K562 (cell line): ENCODE data around the gene LRRTM4. TPM values are rescaled to one million over a fixed set of nuclear protein-coding genes. Genes with fewer than 3 reads are reported as not detected.

ENCODE experiments used
- ATAC-seq: fragments of 200-7000 bp; cut with Tn5 transposase; 3 replicates; pipeline ENCODE4 v1.9.1; 2020; ENCODE audit warnings: moderate library complexity
- BruUV-seq: library from RNA; stranded (reverse); fragments of 400-500 nt; replicated peaks from 2 replicates; lab custom pipeline; 2021; lab: Mats Ljungman, UMichigan
- CTCF ChIA-PET: fragments of 300-600 bp; formaldehyde crosslinking; extraction: SDS; loops from one replicate; lab custom pipeline; 2021; ENCODE audit warnings: low intra/inter-chr PET ratio; lab: Yijun Ruan, JAX
- POLR2A ChIA-PET: fragments of 300-600, 350-650 bp; sonication (Branson Sonifier 250); formaldehyde crosslinking; extraction: SDS; loops from one replicate; lab custom pipeline; 2021; ENCODE audit warnings: antibody characterized with exemption, inconsistent platforms; lab: Yijun Ruan, JAX
- DNase-seq, 4 experiments: peaks; one replicate each; pipeline versions ENCODE4 v3.0.0 to v3.0.0-alpha.2; 2011 to 2018; ENCODE audit warnings: low spot score in 3 of 4, mixed read lengths in 3 of 4; ENCODE audit errors: extremely low read depth in 1 of 4
- FAIRE-seq: peaks from 2 replicates; lab custom pipeline; 2011; peaks lifted over from hg19 to GRCh38; lab: Jason Lieb, UNC
- H2AFZ ChIP-seq: 2 replicates; pipeline ENCODE4 v1.6.0; 2011; ENCODE audit warnings: low read depth, low read length, control low read depth, inconsistent platforms
- H3K27ac ChIP-seq: fragments of 200-600 bp; 3 replicates; pipeline ENCODE4 v1.8.0; 2011; ENCODE audit warnings: low read depth, mild to moderate bottlenecking, control low read depth, inconsistent platforms, low read length, moderate library complexity, mixed read lengths; ENCODE audit errors: extremely low read depth
- H3K27me3 ChIP-seq, 2 experiments: fragments of 300-600 bp in 1 of 2; 2 replicates in 1 of 2; 3 replicates in 1 of 2; pipeline versions ENCODE4 v1.6.0 to v1.8.0; 2011; ENCODE audit warnings: inconsistent platforms in 2 of 2, low read length in 2 of 2, mild to moderate bottlenecking in 1 of 2, mixed read lengths in 1 of 2, moderate library complexity in 1 of 2; ENCODE audit not compliant: control insufficient read depth in 2 of 2, insufficient read depth in 2 of 2
- H3K36me3 ChIP-seq: fragments of 300-600 bp; 3 replicates; pipeline ENCODE4 v1.8.0; 2011; ENCODE audit warnings: mild to moderate bottlenecking, low read length, inconsistent platforms; ENCODE audit not compliant: control insufficient read depth, insufficient read depth
- H3K4me1 ChIP-seq, 2 experiments: fragments of 200-600 bp in 1 of 2; replicated peaks in 1 of 2; 2 replicates in 1 of 2; 3 replicates in 1 of 2; pipeline versions ENCODE4 v1.5.1 to v1.8.0; 2011; ENCODE audit warnings: inconsistent platforms in 2 of 2, low read length in 2 of 2, mild to moderate bottlenecking in 1 of 2, mixed read lengths in 1 of 2, moderate library complexity in 1 of 2; ENCODE audit not compliant: control insufficient read depth in 2 of 2, insufficient read depth in 2 of 2
- H3K4me2 ChIP-seq: 2 replicates; pipeline ENCODE4 v1.6.1; 2011; ENCODE audit warnings: low read length, control low read depth, inconsistent platforms, mixed read lengths; ENCODE audit not compliant: insufficient read depth
- H3K4me3 ChIP-seq: fragments of 200-600 bp; sonication (generic), shearing (Covaris generic); 2 replicates; pipeline ENCODE4 v1.5.1; 2016; ENCODE audit warnings: control low read depth, inconsistent platforms
- H3K79me2 ChIP-seq: fragments of 200-600 bp; 3 replicates; pipeline ENCODE4 v1.8.0; 2011; ENCODE audit warnings: low read length, inconsistent platforms; ENCODE audit not compliant: control insufficient read depth, insufficient read depth
- H3K9ac ChIP-seq, 2 experiments: 2 replicates each; pipeline versions ENCODE4 v1.6.0 to v1.6.1; 2011; ENCODE audit warnings: low read depth in 2 of 2, low read length in 2 of 2, control low read depth in 1 of 2, inconsistent platforms in 1 of 2, mild to moderate bottlenecking in 1 of 2, mixed read lengths in 1 of 2; ENCODE audit not compliant: insufficient read depth in 1 of 2
- H3K9me1 ChIP-seq: one replicate; pipeline ENCODE4 v1.6.0; 2011; ENCODE audit warnings: inconsistent platforms, mild to moderate bottlenecking, low read length, moderate library complexity; ENCODE audit not compliant: control insufficient read depth, insufficient read depth
- H3K9me3 ChIP-seq: replicated peaks from 2 replicates; pipeline ENCODE4 v1.5.1; 2011; ENCODE audit warnings: low read depth, low read length, inconsistent platforms; ENCODE audit not compliant: control insufficient read depth, insufficient read depth
- H4K20me1 ChIP-seq: replicated peaks from 2 replicates; pipeline ENCODE4 v1.6.1; 2011; ENCODE audit warnings: low read length, inconsistent platforms, mixed read lengths; ENCODE audit not compliant: control insufficient read depth, insufficient read depth
- ARID3A ChIP-seq: IDR thresholded peaks from 2 replicates; pipeline ENCODE4 v1.6.1; 2012; ENCODE audit warnings: low read depth, low read length, improper control_type of control experiment, borderline replicate concordance
- ATF3 ChIP-seq, 2 experiments: fragments of 450-650 bp in 1 of 2; sonication (generic) in 1 of 2; formaldehyde crosslinking in 1 of 2; IDR thresholded peaks in 1 of 2; conservative IDR thresholded peaks in 1 of 2; 2 replicates each; pipeline versions ENCODE4 v1.6.1 to v1.8.1; 2016 to 2023; ENCODE audit warnings: mild to moderate bottlenecking in 2 of 2, moderate library complexity in 2 of 2, inconsistent platforms in 1 of 2, missing genetic modification reagents in 1 of 2
- ATF6 ChIP-seq: sonication (generic); formaldehyde crosslinking; IDR thresholded peaks from 2 replicates; pipeline ENCODE4 v1.4.0; 2020; ENCODE audit warnings: mild to moderate bottlenecking, missing genetic modification reagents
- HOMEZ ChIP-seq: fragments of 250-450 bp; sonication (Bioruptor Pico); IDR thresholded peaks from 2 replicates; pipeline ENCODE4 v1.4.0; 2020; ENCODE audit warnings: mild to moderate bottlenecking, moderate library complexity
- IRF1 ChIP-seq: sonication (generic); formaldehyde crosslinking; IDR thresholded peaks from 2 replicates; pipeline ENCODE4 v1.8.0; 2022; ENCODE audit warnings: missing genetic modification reagents, mild to moderate bottlenecking, borderline replicate concordance
- KLF10 ChIP-seq: fragments of 250-450 bp; sonication (Bioruptor Pico); IDR thresholded peaks from 2 replicates; pipeline ENCODE4 v1.6.1; 2021; ENCODE audit warnings: matching md5 sums
- STAT5B ChIP-seq: fragments of 250-450 bp; sonication (Bioruptor Pico); IDR thresholded peaks from 2 replicates; pipeline ENCODE4 v1.8.0; 2021; ENCODE audit warnings: mild to moderate bottlenecking, inconsistent platforms
- ZNF212 ChIP-seq: fragments of 450-650 bp; formaldehyde crosslinking; IDR thresholded peaks from 2 replicates; pipeline ENCODE4 v1.4.0; 2020; ENCODE audit warnings: mild to moderate bottlenecking
- ZNF3 ChIP-seq: fragments of 250-450 bp; sonication (Bioruptor Pico); IDR thresholded peaks from 2 replicates; pipeline ENCODE4 v1.5.0; 2021; ENCODE audit warnings: mild to moderate bottlenecking, moderate library complexity
- ZNF507 ChIP-seq: conservative IDR thresholded peaks from 2 replicates; pipeline ENCODE4 v1.6.1; 2017; ENCODE audit warnings: missing genetic modification characterization, missing compliant biosample characterization
- ZNF79 ChIP-seq: fragments of 250-450 bp; sonication (Bioruptor Pico); IDR thresholded peaks from 2 replicates; pipeline ENCODE4 v1.4.0; 2020; ENCODE audit warnings: low read depth, mild to moderate bottlenecking, moderate library complexity
- WGBS: fragments of 100-300 bp; shearing (Covaris generic); methylation state at CpG from one replicate; pipeline ENCODE4 v1.1.6; 2016; ENCODE audit warnings: low coverage, mixed read lengths; ENCODE audit not compliant: insufficient coverage; ENCODE audit errors: missing lambda C conversion rate; 5-methylcytosine and 5-hydroxymethylcytosine counted together
- in situ Hi-C: fragments of 300-500 bp; cut with MboI; formaldehyde crosslinking; loops from 4 replicates; pipeline ENCODE4 v1.15.0; 2018; ENCODE audit warnings: inconsistent platforms, mixed read lengths
- intact Hi-C: fragments of 100-400 bp; cut with micrococcal nuclease; formaldehyde crosslinking; loops from 2 replicates; pipeline ENCODE4 v1.14.2; 2022
- polyA plus RNA-seq, 8 experiments: library from polyadenylated mRNA; depleted of rRNA in 4 of 8; stranded (reverse) in 5 of 8; unstranded in 3 of 8; fragments of >200 nt; fragmentation: Nextera tagmentation in 2 of 8; fragmentation: Illumina TruSeq in 1 of 8; extraction: Ambion mirVana in 2 of 8; extraction: Trizol in 1 of 8; gene quantifications; 2 replicates each; pipeline versions ENCODE4 v1.2.1 to v1.2.3, GENCODE V29; 2011 to 2014; ENCODE audit warnings: inconsistent platforms in 1 of 8, missing spikeins in 1 of 8
- total RNA-seq, 7 experiments: library from RNA; depleted of rRNA in 6 of 7; stranded (reverse); fragments of >200 nt in 6 of 7; fragmentation: Illumina TruSeq in 2 of 7; extraction: Trizol in 2 of 7; gene quantifications; 2 replicates each; pipeline versions ENCODE4 v1.2.1 to v1.2.3, GENCODE V29; 2011 to 2021; ENCODE audit warnings: low replicate concordance in 1 of 7

LRRTM4 gene
- total and polyA plus RNA-seq, 9 of the 15 experiments (the other 6 are each of a cell fraction or from before 2014, with no cell fraction given) = 0.04 TPM; not detected in 6

- WGBS = 0% methylated on average over 3 of the region's 3 CpGs
- BruUV-seq = no TSS peak
- H3K9me3 ChIP-seq = no peaks in the 10 kb centered on the region
- H3K27ac ChIP-seq = no peak overlapping the region
- H3K36me3 ChIP-seq = no peaks in the 10 kb centered on the region
- no peak for ATAC-seq
- CTCF ChIA-PET = no interaction called here
- H4K20me1 ChIP-seq = no peaks in the 10 kb centered on the region
- no peaks in the 10 kb centered on the region for H3K4me1 ChIP-seq
- in situ Hi-C loops (no loop called here), intact Hi-C loops (no loop called here)
- no peak overlapping the region for H3K4me3 ChIP-seq
- no peak overlapping the region for H3K9ac ChIP-seq
- POLR2A ChIA-PET = no interaction called here
- FAIRE-seq = no peak
- no peak for DNase-seq
- H3K27me3 ChIP-seq = no peaks in the 10 kb centered on the region
- H3K79me2 ChIP-seq = no peaks in the 10 kb centered on the region
- TF ChIP-seq IRF1 (CRISPR knock-in tag) = no peak
- no peak for TF ChIP-seq ZNF3 (CRISPR knock-in tag)
- no peak for TF ChIP-seq ATF6 (CRISPR knock-in tag)
- TF ChIP-seq ZNF79 (CRISPR knock-in tag) = no peak
- no peak for TF ChIP-seq ZNF507 (tag)
- TF ChIP-seq ATF3 (IDR thresholded peaks at IDR 0.05) = no peak
- TF ChIP-seq ATF3 (CRISPR knock-in tag; conservative IDR thresholded peaks at IDR 0.05) = no peak
- no peak for TF ChIP-seq STAT5B
- TF ChIP-seq ARID3A = no peak
- TF ChIP-seq ZNF212 (CRISPR knock-in tag) = no peak
- no peak for TF ChIP-seq KLF10 (CRISPR knock-in tag)
- no peak for TF ChIP-seq HOMEZ
- TF ChIP-seq, all 486 proteins: peak for 0
- Histone ChIP-seq H3K4me2 (no peak overlapping the region), H3K9me1 (no peaks in the 10 kb centered on the region), H2AFZ (no peak overlapping the region)
Observed at GRCh38 chr2:76977846-76978727, 544.1 kb downstream of the LRRTM4 start.
